Thyroid gland (tissue), 4 donors: Measurements from ENCODE around the gene ACTN2. TPM values are rescaled to one million over a fixed set of nuclear protein-coding genes. Genes with fewer than 3 reads are reported as not detected.

ENCODE experiments used
- DNase-seq, 2 donors: peaks; one replicate each; pipeline ENCODE4 v3.0.0-alpha.2; 2019
- H3K27ac ChIP-seq, 3 donors: fragments of 200-600 bp; sonication (generic); 1 replicate in 2 of 3; 2 replicates in 1 of 3; pipeline ENCODE4 v1.5.1; 2016 to 2019; ENCODE audit warnings: mild to moderate bottlenecking in 1 of 3, moderate library complexity in 1 of 3
- H3K27me3 ChIP-seq: fragments of 200-600 bp; sonication (generic); one replicate; pipeline ENCODE4 v1.5.1; 2019
- H3K36me3 ChIP-seq, 2 donors: fragments of 200-600 bp; sonication (generic); one replicate each; pipeline ENCODE4 v1.5.1; 2016 to 2019
- H3K4me1 ChIP-seq, 2 donors: fragments of 200-600 bp; sonication (generic); one replicate each; pipeline ENCODE4 v1.5.1; 2017 to 2019
- H3K4me3 ChIP-seq, 3 donors: fragments of 200-600 bp; sonication (generic); replicated peaks in 1 of 3; 1 replicate in 2 of 3; 2 replicates in 1 of 3; pipeline ENCODE4 v1.5.1; 2016; ENCODE audit warnings: mild to moderate bottlenecking in 1 of 3
- H3K9me3 ChIP-seq: fragments of 200-600 bp; sonication (generic); one replicate; pipeline ENCODE4 v1.5.1; 2017
- CTCF ChIP-seq, 6 experiments: fragments of 200-600 bp in 3 of 6; fragments of 450-650 bp in 3 of 6; sonication (generic) in 3 of 6; IDR thresholded peaks; one replicate each; pipeline ENCODE4 v1.5.1; 2016 to 2019; ENCODE audit warnings: antibody characterized with exemption in 6 of 6, mild to moderate bottlenecking in 2 of 6, inconsistent platforms in 1 of 6, moderate library complexity in 1 of 6
- POLR2A ChIP-seq, 2 donors: fragments of 450-650 bp; IDR thresholded peaks; one replicate each; pipeline ENCODE4 v1.6.1; 2017; ENCODE audit warnings: antibody characterized with exemption in 2 of 2, mild to moderate bottlenecking in 2 of 2, moderate library complexity in 1 of 2
- WGBS, 2 donors: methylation state at CpG; one replicate each; pipeline ENCODE4 v1.1.5; 2017; 5-methylcytosine and 5-hydroxymethylcytosine counted together
- intact Hi-C: fragments of 100-400 bp; cut with DNase I; formaldehyde crosslinking; loops from one replicate; pipeline ENCODE4 v1.15.1; 2023
- total RNA-seq, 4 donors: library from RNA; depleted of rRNA; stranded (reverse); fragments of >200 nt; gene quantifications; one replicate each; pipeline ENCODE4 v1.2.3, GENCODE V29; 2016

ACTN2 gene
- total RNA-seq, 4 donors from 2014 or later = 0.40 to 0.56 TPM; not detected in 2

- H3K36me3 ChIP-seq = no peaks in the 10 kb centered on the region
- 44 to 53% methylated on average over 8 of the region's 8 CpGs for WGBS, 2 donors
- H3K4me3 ChIP-seq = no peak overlapping the region
- no peak for TF ChIP-seq POLR2A (IDR thresholded peaks at IDR 0.05)
- peak; percentile 5 to 10 for DNase-seq
- no peak overlapping the region for H3K27ac ChIP-seq
- peaks cover 7 to 15% of the 10 kb centered on the region in 2 donors for H3K4me1 ChIP-seq
- no peaks in the 10 kb centered on the region for H3K9me3 ChIP-seq
- H3K27me3 ChIP-seq = no peaks in the 10 kb centered on the region
- intact Hi-C loops = no loop called here
These were observed 48.0 kb downstream of the ACTN2 start for GRCh38 chr1:236734141-236734765.

GRCh38 chr1:236736761-236737160, 50.5 kb downstream of the ACTN2 start:
- no peak overlapping the region for H3K4me3 ChIP-seq
- H3K27ac ChIP-seq = no peak overlapping the region
- no peaks in the 10 kb centered on the region for H3K36me3 ChIP-seq
- intact Hi-C loops = no loop called here
- no peak for TF ChIP-seq CTCF (IDR thresholded peaks at IDR 0.05)
- TF ChIP-seq POLR2A (IDR thresholded peaks at IDR 0.05) = no peak
- no peaks in the 10 kb centered on the region for H3K27me3 ChIP-seq
- H3K9me3 ChIP-seq = no peaks in the 10 kb centered on the region
- H3K4me1 ChIP-seq = peaks cover 7 to 15% of the 10 kb centered on the region in 2 donors
- DNase-seq = no peak
- 89 to 90% methylated on average over 15 of the region's 15 CpGs for WGBS, 2 donors

GRCh38 chr1:236741753-236742152, 55.5 kb downstream of the ACTN2 start:
- Histone ChIP-seq H3K27me3 (no peaks in the 10 kb centered on the region), H3K4me1 (no peaks in the 10 kb centered on the region), H3K4me3 (no peak overlapping the region), H3K9me3 (no peaks in the 10 kb centered on the region), H3K36me3 (no peaks in the 10 kb centered on the region), H3K27ac (no peak overlapping the region)
- TF ChIP-seq POLR2A (IDR thresholded peaks at IDR 0.05) = no peak
- no peak for TF ChIP-seq CTCF (IDR thresholded peaks at IDR 0.05)
- 67 to 69% methylated on average over 11 of the region's 11 CpGs for WGBS, 2 donors
- intact Hi-C loops = no loop called here
- no peak for DNase-seq

GRCh38 chr1:236742421-236743160, 56.3 kb downstream of the ACTN2 start:
- WGBS, 2 donors = 94 to 95% methylated on average over 10 of the region's 10 CpGs
- H3K4me3 ChIP-seq = no peak overlapping the region
- TF ChIP-seq POLR2A (IDR thresholded peaks at IDR 0.05) = no peak
- no peaks in the 10 kb centered on the region for H3K36me3 ChIP-seq
- H3K4me1 ChIP-seq = no peaks in the 10 kb centered on the region
- DNase-seq = no peak
- no peak overlapping the region for H3K27ac ChIP-seq
- H3K9me3 ChIP-seq = no peaks in the 10 kb centered on the region
- intact Hi-C loops = no loop called here
- H3K27me3 ChIP-seq = no peaks in the 10 kb centered on the region

GRCh38 chr1:236744533-236744932, 58.2 kb downstream of the ACTN2 start:
- no peaks in the 10 kb centered on the region for H3K36me3 ChIP-seq

More at GRCh38 chr1:236744533-236744932, 58.2 kb downstream of the ACTN2 start:
- WGBS, 2 donors = 92 to 97% methylated on average over 17 to 22 of the region's 22 CpGs
- Histone ChIP-seq H3K9me3 (no peaks in the 10 kb centered on the region), H3K27ac (no peak overlapping the region), H3K27me3 (no peaks in the 10 kb centered on the region), H3K4me1 (no peaks in the 10 kb centered on the region), H3K4me3 (no peak overlapping the region)
- TF ChIP-seq CTCF (IDR thresholded peaks at IDR 0.05) = no peak
- no peak for TF ChIP-seq POLR2A (IDR thresholded peaks at IDR 0.05)
- no peak for DNase-seq
- intact Hi-C loops = no loop called here
